HEK293 (cell line): ENCODE results near the gene DCLK1.

ENCODE experiments used
- REST ChIP-seq: fragments of 450-650 bp; formaldehyde crosslinking; IDR thresholded peaks from 2 replicates; pipeline ENCODE4 v1.5.1; 2016; ENCODE audit warnings: missing biosample characterization, missing genetic modification characterization
- SALL2 ChIP-seq: fragments of 450-650 bp; formaldehyde crosslinking; IDR thresholded peaks from 2 replicates; pipeline ENCODE4 v1.5.0; 2017; ENCODE audit warnings: missing biosample characterization, mild to moderate bottlenecking, missing genetic modification characterization, borderline replicate concordance
- YY1 ChIP-seq: fragments of 450-650 bp; formaldehyde crosslinking; IDR thresholded peaks from 2 replicates; pipeline ENCODE4 v1.5.1; 2018; ENCODE audit warnings: missing biosample characterization, missing genetic modification characterization
- ZBTB11 ChIP-seq: fragments of 450-650 bp; formaldehyde crosslinking; conservative IDR thresholded peaks from 2 replicates; pipeline ENCODE4 v1.5.1; 2016; ENCODE audit warnings: low read depth, missing biosample characterization, missing genetic modification characterization
- ZBTB8A ChIP-seq: fragments of 450-650 bp; formaldehyde crosslinking; IDR thresholded peaks from 2 replicates; pipeline ENCODE4 v1.5.1; 2016; ENCODE audit warnings: missing biosample characterization, missing genetic modification characterization
- ZNF350 ChIP-seq: fragments of 450-650 bp; formaldehyde crosslinking; IDR thresholded peaks from 2 replicates; pipeline ENCODE4 v1.5.0; 2017; ENCODE audit warnings: missing biosample characterization, mild to moderate bottlenecking, missing genetic modification characterization
- ZNF510 ChIP-seq: fragments of 450-650 bp; formaldehyde crosslinking; IDR thresholded peaks from 2 replicates; pipeline ENCODE4 v1.5.1; 2018; ENCODE audit warnings: mild to moderate bottlenecking, missing genetic modification characterization, missing biosample characterization; ENCODE audit not compliant: insufficient replicate concordance
- ZXDB ChIP-seq: fragments of 450-650 bp; formaldehyde crosslinking; IDR thresholded peaks from 2 replicates; pipeline ENCODE4 v1.5.1; 2016; ENCODE audit warnings: missing biosample characterization, missing genetic modification characterization
- TF ChIP-seq, protein P1 (sequence below): fragments of 450-650 bp; formaldehyde crosslinking; optimal IDR thresholded peaks from 2 replicates; pipeline ENCODE3; 2016; ENCODE audit warnings: missing biosample characterization, mild to moderate bottlenecking, missing genetic modification characterization
- TF ChIP-seq, protein P2 (sequence below): fragments of 450-650 bp; formaldehyde crosslinking; IDR thresholded peaks from 2 replicates; pipeline ENCODE4 v1.5.1; 2016; ENCODE audit warnings: missing biosample characterization, missing genetic modification characterization

- TF ChIP-seq ZNF350 (tag by site-specific recombination) (no peak), REST (tag by site-specific recombination) (no peak), ZBTB11 (no peak), ZBTB8A (tag by site-specific recombination) (no peak), YY1 (tag by site-specific recombination) (no peak), ZNF510 (tag by site-specific recombination) (no peak), ZXDB (no peak), SALL2 (tag by site-specific recombination) (no peak)
- TF ChIP-seq, protein P1, sequence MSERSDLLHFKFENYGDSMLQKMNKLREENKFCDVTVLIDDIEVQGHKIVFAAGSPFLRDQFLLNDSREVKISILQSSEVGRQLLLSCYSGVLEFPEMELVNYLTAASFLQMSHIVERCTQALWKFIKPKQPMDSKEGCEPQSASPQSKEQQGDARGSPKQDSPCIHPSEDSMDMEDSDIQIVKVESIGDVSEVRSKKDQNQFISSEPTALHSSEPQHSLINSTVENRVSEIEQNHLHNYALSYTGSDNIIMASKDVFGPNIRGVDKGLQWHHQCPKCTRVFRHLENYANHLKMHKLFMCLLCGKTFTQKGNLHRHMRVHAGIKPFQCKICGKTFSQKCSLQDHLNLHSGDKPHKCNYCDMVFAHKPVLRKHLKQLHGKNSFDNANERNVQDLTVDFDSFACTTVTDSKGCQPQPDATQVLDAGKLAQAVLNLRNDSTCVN (tag by site-specific recombination), result no peak
- TF ChIP-seq, protein P2, sequence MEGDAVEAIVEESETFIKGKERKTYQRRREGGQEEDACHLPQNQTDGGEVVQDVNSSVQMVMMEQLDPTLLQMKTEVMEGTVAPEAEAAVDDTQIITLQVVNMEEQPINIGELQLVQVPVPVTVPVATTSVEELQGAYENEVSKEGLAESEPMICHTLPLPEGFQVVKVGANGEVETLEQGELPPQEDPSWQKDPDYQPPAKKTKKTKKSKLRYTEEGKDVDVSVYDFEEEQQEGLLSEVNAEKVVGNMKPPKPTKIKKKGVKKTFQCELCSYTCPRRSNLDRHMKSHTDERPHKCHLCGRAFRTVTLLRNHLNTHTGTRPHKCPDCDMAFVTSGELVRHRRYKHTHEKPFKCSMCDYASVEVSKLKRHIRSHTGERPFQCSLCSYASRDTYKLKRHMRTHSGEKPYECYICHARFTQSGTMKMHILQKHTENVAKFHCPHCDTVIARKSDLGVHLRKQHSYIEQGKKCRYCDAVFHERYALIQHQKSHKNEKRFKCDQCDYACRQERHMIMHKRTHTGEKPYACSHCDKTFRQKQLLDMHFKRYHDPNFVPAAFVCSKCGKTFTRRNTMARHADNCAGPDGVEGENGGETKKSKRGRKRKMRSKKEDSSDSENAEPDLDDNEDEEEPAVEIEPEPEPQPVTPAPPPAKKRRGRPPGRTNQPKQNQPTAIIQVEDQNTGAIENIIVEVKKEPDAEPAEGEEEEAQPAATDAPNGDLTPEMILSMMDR, result no peak
Observed at GRCh38 chr13:35789335-35790165, 341.6 kb downstream of the DCLK1 start.
